HepG2 (cell line): ENCODE results near the gene METTL1. TPM values are rescaled to one million over a fixed set of nuclear protein-coding genes. Genes with fewer than 3 reads are reported as not detected.
A peak's percentile ranks its signal among the peaks of the same experiment; 100 is the strongest.

Experiments used
- ATM ChIP-seq: fragments of 450-650 bp; IDR thresholded peaks from 2 replicates; pipeline ENCODE4 v1.7.1; 2017; ENCODE audit warnings: mild to moderate bottlenecking, borderline replicate concordance
- DMAP1 ChIP-seq: IDR thresholded peaks from 2 replicates; pipeline ENCODE4 v1.6.1; 2016
- HMG20B ChIP-seq: conservative IDR thresholded peaks from 2 replicates; pipeline ENCODE4 v1.6.1; 2016; ENCODE audit warnings: missing genetic modification reagents, missing compliant biosample characterization
- HNF1B ChIP-seq: sonication (generic); formaldehyde crosslinking; IDR thresholded peaks from 2 replicates; pipeline ENCODE4 v1.5.1; 2020; ENCODE audit warnings: mild to moderate bottlenecking, moderate library complexity, missing genetic modification reagents
- HOMEZ ChIP-seq: IDR thresholded peaks from 2 replicates; pipeline ENCODE4 v1.6.1; 2016; ENCODE audit warnings: low read depth
- MIXL1 ChIP-seq: IDR thresholded peaks from 2 replicates; pipeline ENCODE4 v1.6.1; 2016
- NFE2L2 ChIP-seq: fragments of 150-350 bp; IDR thresholded peaks from 2 replicates; pipeline ENCODE4 v1.6.1; 2014; ENCODE audit warnings: low read length
- NR2F2 ChIP-seq: IDR thresholded peaks from 2 replicates; pipeline ENCODE4 v1.6.1; 2012; ENCODE audit warnings: low read depth, inconsistent platforms, borderline replicate concordance
- NR2F6 ChIP-seq, 2 experiments: IDR thresholded peaks; 2 replicates each; pipeline ENCODE4 v1.6.1; 2016; ENCODE audit warnings: antibody characterized with exemption in 1 of 2, mild to moderate bottlenecking in 1 of 2
- PAX8 ChIP-seq: sonication (generic); formaldehyde crosslinking; IDR thresholded peaks from 2 replicates; pipeline ENCODE4 v1.8.0; 2022; ENCODE audit warnings: mild to moderate bottlenecking, missing genetic modification reagents, borderline replicate concordance
- PPARG ChIP-seq: conservative IDR thresholded peaks from 2 replicates; pipeline ENCODE4 v1.6.1; 2016; ENCODE audit warnings: missing biosample characterization, missing genetic modification reagents
- SALL1 ChIP-seq: sonication (generic); formaldehyde crosslinking; IDR thresholded peaks from 2 replicates; pipeline ENCODE4 v1.8.0; 2022; ENCODE audit warnings: mild to moderate bottlenecking, missing genetic modification reagents
- SOX13 ChIP-seq, 3 experiments: fragments of 450-650 bp in 1 of 3; sonication (generic) in 1 of 3; formaldehyde crosslinking in 1 of 3; IDR thresholded peaks in 2 of 3; conservative IDR thresholded peaks in 1 of 3; 2 replicates each; pipeline versions ENCODE4 v1.5.0 to v1.6.1; 2016 to 2020; ENCODE audit warnings: antibody characterized with exemption in 1 of 3, mild to moderate bottlenecking in 1 of 3, missing compliant biosample characterization in 1 of 3, missing genetic modification reagents in 1 of 3, moderate library complexity in 1 of 3
- SP1 ChIP-seq, 2 experiments: fragments of 450-650 bp in 1 of 2; sonication (generic) in 1 of 2; formaldehyde crosslinking in 1 of 2; IDR thresholded peaks; 2 replicates each; pipeline versions ENCODE4 v1.4.0 to v1.6.1; 2016 to 2020; ENCODE audit warnings: missing genetic modification reagents in 1 of 2
- TFE3 ChIP-seq: IDR thresholded peaks from 2 replicates; pipeline ENCODE4 v1.6.1; 2016
- TRIM22 ChIP-seq: fragments of 450-650 bp; IDR thresholded peaks from 2 replicates; pipeline ENCODE4 v1.6.1; 2017
- ZNF337 ChIP-seq: sonication (generic); formaldehyde crosslinking; IDR thresholded peaks from 2 replicates; pipeline ENCODE4 v1.5.1; 2020; ENCODE audit warnings: missing genetic modification reagents, low read depth, mild to moderate bottlenecking, borderline replicate concordance
- ZNF460 ChIP-seq: sonication (generic); formaldehyde crosslinking; IDR thresholded peaks from 2 replicates; pipeline ENCODE4 v1.5.1; 2020; ENCODE audit warnings: missing genetic modification reagents, mild to moderate bottlenecking, borderline replicate concordance
- ZNF619 ChIP-seq: sonication (generic); formaldehyde crosslinking; IDR thresholded peaks from 2 replicates; pipeline ENCODE4 v1.4.0; 2020; ENCODE audit warnings: mild to moderate bottlenecking, missing genetic modification reagents
- ZNF678 ChIP-seq: sonication (generic); formaldehyde crosslinking; IDR thresholded peaks from 2 replicates; pipeline ENCODE4 v1.4.0; 2020; ENCODE audit warnings: mild to moderate bottlenecking, missing genetic modification reagents
- ZNF772 ChIP-seq: sonication (generic); formaldehyde crosslinking; IDR thresholded peaks from 2 replicates; pipeline ENCODE4 v1.5.0; 2020; ENCODE audit warnings: mild to moderate bottlenecking, missing genetic modification reagents
- ZNF83 ChIP-seq: sonication (generic); formaldehyde crosslinking; IDR thresholded peaks from 2 replicates; pipeline ENCODE4 v1.4.0; 2020; ENCODE audit warnings: missing genetic modification reagents, mild to moderate bottlenecking, borderline replicate concordance
- ZNF841 ChIP-seq: sonication (generic); formaldehyde crosslinking; IDR thresholded peaks from 2 replicates; pipeline ENCODE4 v1.8.1; 2023; ENCODE audit warnings: missing genetic modification reagents, borderline replicate concordance
- ZNF879 ChIP-seq: sonication (generic); formaldehyde crosslinking; IDR thresholded peaks from 2 replicates; pipeline ENCODE4 v1.8.1; 2023; ENCODE audit warnings: missing genetic modification reagents
- polyA plus RNA-seq, 8 experiments: library from polyadenylated mRNA; depleted of rRNA in 3 of 8; stranded (reverse) in 7 of 8; unstranded in 1 of 8; fragments of >200 nt; fragmentation: Illumina TruSeq in 4 of 8; extraction: Trizol in 4 of 8; gene quantifications; 2 replicates each; pipeline versions ENCODE4 v1.2.1 to v1.2.3, GENCODE V29; 2011 to 2016; ENCODE audit warnings: low read depth in 4 of 8, missing spikeins in 1 of 8, mixed read lengths in 1 of 8; ENCODE audit not compliant: insufficient read depth in 1 of 8
- total RNA-seq, 5 experiments: library from RNA; depleted of rRNA; stranded (reverse); fragments of >200 nt; fragmentation: Illumina TruSeq; extraction: Trizol; gene quantifications; 2 replicates each; pipeline ENCODE4 v1.2.3, GENCODE V29; 2016; ENCODE audit warnings: low read depth in 1 of 5

METTL1 gene
- total and polyA plus RNA-seq, 2 of the 13 experiments (the other 11 are each of a cell fraction or from before 2014, with no cell fraction given) = 34.7 to 36.9 TPM

GRCh38 chr12:57744777-57745484 is 27.0 kb downstream of the METTL1 start, which contains the start of gene TSPAN31 (continued):
- TF ChIP-seq TRIM22 (no peak), HMG20B (no peak), HOMEZ (CRISPR knock-in tag) (no peak; the same call in 1 of the 2 replicates), NR2F6 (IDR thresholded peaks at IDR 0.05) (no peak), NR2F6 (CRISPR knock-in tag; IDR thresholded peaks at IDR 0.05) (no peak), ZNF678 (CRISPR knock-in tag) (no peak), SOX13 (IDR thresholded peaks at IDR 0.05) (no peak; the same call in 1 of the 2 replicates), SOX13 (CRISPR knock-in tag; conservative IDR thresholded peaks at IDR 0.05 in 1 of 2, IDR thresholded peaks at IDR 0.05 in 1 of 2) (no peak), TFE3 (CRISPR knock-in tag) (0 out of 2 replicates have a peak, but pooled peaks have one; percentile 12), PPARG (CRISPR knock-in tag) (no peak), DMAP1 (CRISPR knock-in tag) (peak; percentile 32; the same call in 1 of the 2 replicates), SALL1 (0 out of 2 replicates have a peak, but pooled peaks have one; percentile 40), SP1 (IDR thresholded peaks at IDR 0.05) (no peak), SP1 (CRISPR knock-in tag; IDR thresholded peaks at IDR 0.05) (no peak; the same call in 1 of the 2 replicates), ZNF841 (CRISPR knock-in tag) (no peak), ZNF619 (CRISPR knock-in tag) (no peak), ZNF772 (CRISPR knock-in tag) (no peak), NFE2L2 (no peak), ZNF337 (no peak), ZNF879 (CRISPR knock-in tag) (no peak), MIXL1 (CRISPR knock-in tag) (no peak), ZNF460 (no peak), ZNF83 (CRISPR knock-in tag) (no peak), NR2F2 (0 out of 2 replicates have a peak, but pooled peaks have one; percentile 25), ATM (no peak), PAX8 (CRISPR knock-in tag) (no peak), HNF1B (CRISPR knock-in tag) (0 out of 2 replicates have a peak, but pooled peaks have one; percentile 36)
